Measurements from ENCODE around the gene PTPRK. TPM values are rescaled to one million over a fixed set of nuclear protein-coding genes. Genes with fewer than 3 reads are reported as not detected.

Gene PTPRK
- total and polyA plus RNA-seq, 9 of the 15 experiments (the other 6 are each of a cell fraction or from before 2014, with no cell fraction given) = 0.04 to 0.51 TPM; not detected in 7

GRCh38 chr6:128098000-128098581 lies 422.3 kb downstream of the PTPRK start (continued):
- TF ChIP-seq, protein P1, sequence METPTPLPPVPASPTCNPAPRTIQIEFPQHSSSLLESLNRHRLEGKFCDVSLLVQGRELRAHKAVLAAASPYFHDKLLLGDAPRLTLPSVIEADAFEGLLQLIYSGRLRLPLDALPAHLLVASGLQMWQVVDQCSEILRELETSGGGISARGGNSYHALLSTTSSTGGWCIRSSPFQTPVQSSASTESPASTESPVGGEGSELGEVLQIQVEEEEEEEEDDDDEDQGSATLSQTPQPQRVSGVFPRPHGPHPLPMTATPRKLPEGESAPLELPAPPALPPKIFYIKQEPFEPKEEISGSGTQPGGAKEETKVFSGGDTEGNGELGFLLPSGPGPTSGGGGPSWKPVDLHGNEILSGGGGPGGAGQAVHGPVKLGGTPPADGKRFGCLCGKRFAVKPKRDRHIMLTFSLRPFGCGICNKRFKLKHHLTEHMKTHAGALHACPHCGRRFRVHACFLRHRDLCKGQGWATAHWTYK (CRISPR knock-in tag; IDR thresholded peaks at IDR 0.05) = no peak
- no peak for TF ChIP-seq ZBTB1 (CRISPR knock-in tag; IDR thresholded peaks at IDR 0.05; ENCODE audit: borderline replicate concordance, low read depth)

- no peak overlapping the region for H3K4me2 ChIP-seq (ENCODE audit: insufficient read depth, low read length)
- FAIRE-seq (no peak), ATAC-seq (no peak), DNase-seq (ENCODE audit: extremely low read depth in 1 of 4, low spot score in 3 of 4) (no peak)
- H3K27me3 ChIP-seq (ENCODE audit: control insufficient read depth in 2 of 2, insufficient read depth in 2 of 2, low read length in 2 of 2) = no peaks in the 10 kb centered on the region
- no peaks in the 10 kb centered on the region for H4K20me1 ChIP-seq (replicated peaks; ENCODE audit: control insufficient read depth, insufficient read depth, low read length)
- ChIA-PET POLR2A (no interaction called here), CTCF (ENCODE audit: low intra/inter-chr PET ratio) (no interaction called here)
- TF ChIP-seq ID3 (CRISPR knock-in tag; IDR thresholded peaks at IDR 0.05) = no peak
- TF ChIP-seq ID3 (tag; IDR thresholded peaks at IDR 0.05) = no peak
- no peak for TF ChIP-seq NUFIP1 (IDR thresholded peaks at IDR 0.05; ENCODE audit: partially characterized antibody)
- no peak for TF ChIP-seq KHSRP (IDR thresholded peaks at IDR 0.05)
- TF ChIP-seq ZNF316 (IDR thresholded peaks at IDR 0.05) = no peak
- no peak for TF ChIP-seq ZNF444 (CRISPR knock-in tag; IDR thresholded peaks at IDR 0.05)
- no peaks in the 10 kb centered on the region for H3K36me3 ChIP-seq (ENCODE audit: control insufficient read depth, insufficient read depth, low read length)
- no peaks in the 10 kb centered on the region for H3K9me3 ChIP-seq (replicated peaks; ENCODE audit: control insufficient read depth, insufficient read depth, low read depth, low read length)
- H3K9ac ChIP-seq (ENCODE audit: insufficient read depth in 1 of 2, low read depth in 2 of 2, low read length in 2 of 2) = no peak overlapping the region
- no peaks in the 10 kb centered on the region for H3K9me1 ChIP-seq (ENCODE audit: control insufficient read depth, insufficient read depth, low read length)
- 0% methylated on average over 3 of the region's 3 CpGs for WGBS (ENCODE audit: insufficient coverage, low coverage, missing lambda C conversion rate)
- BruUV-seq (replicated peaks) = no TSS peak
- in situ Hi-C loops (cut with MboI) = no loop called here
- no peak overlapping the region for H2AFZ ChIP-seq (ENCODE audit: low read depth, low read length)
- H3K4me1 ChIP-seq (replicated peaks in 1 of 2; ENCODE audit: control insufficient read depth in 2 of 2, insufficient read depth in 2 of 2, low read length in 2 of 2) = no peaks in the 10 kb centered on the region
- no peaks in the 10 kb centered on the region for H3K79me2 ChIP-seq (ENCODE audit: control insufficient read depth, insufficient read depth, low read length)
- no peak overlapping the region for H3K4me3 ChIP-seq
- no peak overlapping the region for H3K27ac ChIP-seq (ENCODE audit: extremely low read depth, low read depth, low read length)
- intact Hi-C loops (cut with micrococcal nuclease) = no loop called here
Measured at GRCh38 chr6:128097009-128097408, 423.4 kb downstream of the PTPRK start.

Measured in K562 (cell line).